PFSK-1 (cell line): ENCODE results near the gene SETD1A.

Source experiments
- FOXP2 ChIP-seq: optimal IDR thresholded peaks from 2 replicates; pipeline ENCODE3; 2011; ENCODE audit warnings: borderline replicate concordance, control low read depth, inconsistent platforms; ENCODE audit not compliant: insufficient read depth; ENCODE audit errors: extremely low read length, extremely low read depth
- POLR2AphosphoS5 ChIP-seq: IDR thresholded peaks from 2 replicates; pipeline ENCODE4 v1.6.1; 2012; ENCODE audit warnings: low read depth, mild to moderate bottlenecking, control low read depth, low read length, moderate library complexity
- SIN3A ChIP-seq: IDR thresholded peaks from 2 replicates; pipeline ENCODE4 v1.6.1; 2012; ENCODE audit warnings: mild to moderate bottlenecking, low read length, moderate library complexity, borderline replicate concordance; ENCODE audit not compliant: insufficient read depth
- TAF1 ChIP-seq: IDR thresholded peaks from 2 replicates; pipeline ENCODE4 v1.6.1; 2012; ENCODE audit warnings: low read length, control low read depth, borderline replicate concordance; ENCODE audit not compliant: insufficient read depth
- TF ChIP-seq, protein P1 (sequence below), 2 experiments: IDR thresholded peaks; 2 replicates each; pipeline versions ENCODE4 v1.6.1 to v1.8.0; 2011 to 2012; ENCODE audit warnings: low read depth in 2 of 2, low read length in 2 of 2, control low read depth in 1 of 2, inconsistent platforms in 1 of 2, mild to moderate bottlenecking in 1 of 2, moderate library complexity in 1 of 2; ENCODE audit not compliant: insufficient read depth in 1 of 2

SETD1A gene

DNA sequence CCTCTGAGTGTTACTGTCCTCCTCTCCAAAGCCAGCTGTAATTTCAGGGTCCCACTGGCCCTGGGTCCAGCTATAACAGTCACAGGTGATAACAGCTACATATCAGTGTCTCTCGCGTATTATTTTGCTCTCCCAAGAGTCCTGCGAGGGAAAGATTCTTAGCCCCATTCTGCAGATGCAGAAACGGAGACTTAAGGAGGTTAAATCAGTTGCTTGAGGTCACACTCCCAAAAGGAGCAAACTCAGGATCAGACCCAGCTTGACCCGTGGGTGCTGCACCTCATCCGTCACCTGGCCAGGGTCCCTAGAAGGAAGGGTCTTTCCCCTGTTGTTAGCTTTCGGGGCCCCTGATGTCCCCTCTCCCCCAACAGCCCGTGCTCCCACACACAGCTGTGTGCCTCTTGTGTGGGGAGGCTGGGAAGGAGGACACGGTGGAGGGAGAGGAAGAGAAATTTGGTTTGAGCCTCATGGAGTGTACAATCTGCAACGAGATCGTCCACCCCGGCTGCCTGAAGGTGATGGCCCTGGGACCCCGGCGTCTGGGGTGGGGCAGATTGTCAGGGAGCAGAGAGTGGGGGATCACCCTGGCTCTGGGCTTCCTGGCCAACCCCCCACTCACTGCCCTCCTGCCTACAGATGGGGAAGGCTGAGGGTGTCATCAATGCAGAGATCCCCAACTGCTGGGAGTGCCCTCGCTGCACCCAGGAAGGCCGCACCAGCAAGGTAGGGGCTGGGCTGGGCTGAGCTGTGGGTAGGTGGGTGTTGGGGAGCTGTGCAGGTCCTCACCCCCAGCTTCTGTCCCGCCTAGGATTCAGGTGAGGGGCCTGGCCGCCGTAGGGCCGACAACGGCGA is 30.4 kb upstream of the SETD1A start:
- no peak for TF ChIP-seq POLR2AphosphoS5
- TF ChIP-seq, protein P1, sequence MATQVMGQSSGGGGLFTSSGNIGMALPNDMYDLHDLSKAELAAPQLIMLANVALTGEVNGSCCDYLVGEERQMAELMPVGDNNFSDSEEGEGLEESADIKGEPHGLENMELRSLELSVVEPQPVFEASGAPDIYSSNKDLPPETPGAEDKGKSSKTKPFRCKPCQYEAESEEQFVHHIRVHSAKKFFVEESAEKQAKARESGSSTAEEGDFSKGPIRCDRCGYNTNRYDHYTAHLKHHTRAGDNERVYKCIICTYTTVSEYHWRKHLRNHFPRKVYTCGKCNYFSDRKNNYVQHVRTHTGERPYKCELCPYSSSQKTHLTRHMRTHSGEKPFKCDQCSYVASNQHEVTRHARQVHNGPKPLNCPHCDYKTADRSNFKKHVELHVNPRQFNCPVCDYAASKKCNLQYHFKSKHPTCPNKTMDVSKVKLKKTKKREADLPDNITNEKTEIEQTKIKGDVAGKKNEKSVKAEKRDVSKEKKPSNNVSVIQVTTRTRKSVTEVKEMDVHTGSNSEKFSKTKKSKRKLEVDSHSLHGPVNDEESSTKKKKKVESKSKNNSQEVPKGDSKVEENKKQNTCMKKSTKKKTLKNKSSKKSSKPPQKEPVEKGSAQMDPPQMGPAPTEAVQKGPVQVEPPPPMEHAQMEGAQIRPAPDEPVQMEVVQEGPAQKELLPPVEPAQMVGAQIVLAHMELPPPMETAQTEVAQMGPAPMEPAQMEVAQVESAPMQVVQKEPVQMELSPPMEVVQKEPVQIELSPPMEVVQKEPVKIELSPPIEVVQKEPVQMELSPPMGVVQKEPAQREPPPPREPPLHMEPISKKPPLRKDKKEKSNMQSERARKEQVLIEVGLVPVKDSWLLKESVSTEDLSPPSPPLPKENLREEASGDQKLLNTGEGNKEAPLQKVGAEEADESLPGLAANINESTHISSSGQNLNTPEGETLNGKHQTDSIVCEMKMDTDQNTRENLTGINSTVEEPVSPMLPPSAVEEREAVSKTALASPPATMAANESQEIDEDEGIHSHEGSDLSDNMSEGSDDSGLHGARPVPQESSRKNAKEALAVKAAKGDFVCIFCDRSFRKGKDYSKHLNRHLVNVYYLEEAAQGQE (IDR thresholded peaks at IDR 0.05; ENCODE audit: insufficient read depth in 1 of 2, low read depth in 2 of 2, low read length in 2 of 2) = no peak
- no peak for TF ChIP-seq FOXP2
- no peak for TF ChIP-seq SIN3A
- no peak for TF ChIP-seq TAF1

DNA sequence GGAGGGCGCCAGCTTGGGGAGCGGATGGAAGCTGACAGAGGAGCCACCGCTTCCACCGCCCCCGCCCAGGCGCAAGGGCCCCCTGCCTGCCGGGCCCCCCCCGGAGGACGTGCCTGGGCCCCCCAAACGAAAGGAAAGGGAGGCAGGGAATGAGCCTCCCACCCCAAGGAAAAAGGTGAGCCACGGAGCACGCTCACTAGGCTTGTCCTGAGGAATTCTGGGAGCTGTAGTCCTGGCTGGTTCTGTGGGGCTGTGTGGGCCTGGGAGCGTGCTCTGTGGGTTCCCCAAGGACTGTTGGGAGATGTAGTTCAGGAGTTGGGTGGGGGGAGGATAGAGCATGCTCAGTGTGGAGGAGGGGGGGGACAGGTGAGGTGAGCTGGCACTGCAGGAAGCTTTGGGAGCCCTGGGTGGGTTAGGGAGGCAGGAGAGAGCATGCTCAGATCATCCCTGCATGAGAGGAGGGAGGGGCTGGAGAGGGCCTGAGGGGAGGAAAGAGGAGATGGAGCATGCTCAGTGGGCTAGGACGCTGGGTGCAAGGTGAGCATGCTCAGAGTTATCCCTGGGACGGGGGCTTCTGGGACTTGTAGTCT is 29.7 kb upstream of the SETD1A start:
- TF ChIP-seq FOXP2 = no peak
- no peak for TF ChIP-seq SIN3A
- TF ChIP-seq TAF1 = no peak
- TF ChIP-seq, protein P1 (IDR thresholded peaks at IDR 0.05; ENCODE audit: insufficient read depth in 1 of 2, low read depth in 2 of 2, low read length in 2 of 2) = no peak
- no peak for TF ChIP-seq POLR2AphosphoS5

DNA sequence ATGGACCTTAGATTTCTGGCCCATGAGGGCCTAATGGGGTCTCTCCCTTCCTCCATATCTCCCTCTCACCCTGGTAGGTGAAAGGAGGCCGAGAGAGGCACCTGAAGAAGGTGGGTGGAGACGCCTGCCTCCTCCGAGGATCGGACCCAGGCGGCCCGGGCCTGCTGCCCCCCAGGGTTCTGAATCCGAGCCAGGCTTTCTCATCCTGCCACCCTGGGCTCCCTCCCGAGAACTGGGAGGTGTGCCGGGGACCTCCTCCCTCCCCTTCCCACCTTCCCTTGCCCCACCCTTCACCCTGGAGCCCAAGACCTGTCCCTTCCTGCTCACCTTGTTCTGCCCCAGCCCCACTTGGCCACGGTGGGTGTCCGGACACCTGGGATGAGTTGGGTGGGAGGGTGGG is 29.2 kb upstream of the SETD1A start:
- TF ChIP-seq, protein P1 (IDR thresholded peaks at IDR 0.05; ENCODE audit: insufficient read depth in 1 of 2, low read depth in 2 of 2, low read length in 2 of 2) = no peak

GRCh38 chr16:30929167-30929566 is 28.4 kb upstream of the SETD1A start:
- TF ChIP-seq TAF1 (no peak), POLR2AphosphoS5 (no peak), FOXP2 (no peak), SIN3A (no peak)
- TF ChIP-seq, protein P1 (IDR thresholded peaks at IDR 0.05; ENCODE audit: insufficient read depth in 1 of 2, low read depth in 2 of 2, low read length in 2 of 2) = no peak

DNA sequence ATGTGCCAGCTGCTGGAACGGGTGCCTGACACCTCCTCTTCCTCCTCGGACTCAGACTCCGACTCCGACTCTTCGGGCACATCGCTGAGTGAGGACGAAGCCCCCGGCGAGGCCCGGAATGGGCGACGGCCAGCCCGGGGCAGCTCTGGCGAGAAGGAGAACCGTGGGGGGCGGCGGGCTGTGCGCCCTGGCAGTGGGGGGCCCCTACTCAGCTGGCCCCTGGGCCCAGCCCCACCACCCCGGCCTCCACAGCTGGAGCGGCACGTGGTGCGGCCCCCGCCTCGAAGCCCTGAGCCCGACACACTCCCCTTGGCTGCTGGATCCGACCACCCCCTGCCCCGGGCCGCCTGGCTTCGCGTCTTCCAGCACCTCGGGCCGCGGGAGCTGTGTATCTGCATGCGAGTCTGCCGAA is 27.4 kb upstream of the SETD1A start:
- TF ChIP-seq POLR2AphosphoS5 (no peak), TAF1 (no peak), SIN3A (no peak), FOXP2 (no peak)
- TF ChIP-seq, protein P1 (IDR thresholded peaks at IDR 0.05; ENCODE audit: insufficient read depth in 1 of 2, low read depth in 2 of 2, low read length in 2 of 2) = no peak
